ENCODE measurements around the gene EN2.

The EN2 gene

GRCh38 chr7:155422599-155423336, 35.2 kb upstream of the EN2 start:
- TF ChIP-seq SPI1 (IDR thresholded peaks at IDR 0.05; ENCODE audit: borderline replicate concordance, low read depth) (peak; percentile 2; the same call in 1 of the 2 replicates), GABPA (IDR thresholded peaks at IDR 0.05; ENCODE audit: low read depth) (no peak)
- no peak overlapping the region for H3K4me3 ChIP-seq (replicated peaks; ENCODE audit: insufficient read depth, low read length)
- DNase-seq (ENCODE audit: low read depth in 1 of 2, low spot score in 1 of 2) = no peak
- H3K27me3 ChIP-seq (ENCODE audit: insufficient read depth, poor library complexity, severe bottlenecking) = no peaks in the 10 kb centered on the region
- H3K27ac ChIP-seq (replicated peaks) = no peak overlapping the region

GRCh38 chr7:155423337-155424285, 34.3 kb upstream of the EN2 start:
- DNase-seq (ENCODE audit: low read depth in 1 of 2, low spot score in 1 of 2) = no peak
- Histone ChIP-seq H3K4me3 (replicated peaks; ENCODE audit: insufficient read depth, low read length) (no peak overlapping the region), H3K27ac (replicated peaks) (no peak overlapping the region), H3K27me3 (ENCODE audit: insufficient read depth, poor library complexity, severe bottlenecking) (no peaks in the 10 kb centered on the region)
- TF ChIP-seq SPI1 (IDR thresholded peaks at IDR 0.05; ENCODE audit: borderline replicate concordance, low read depth) = no peak
- no peak for TF ChIP-seq REST (IDR thresholded peaks at IDR 0.05; ENCODE audit: insufficient replicate concordance, low read depth)
- no peak for TF ChIP-seq GABPA (IDR thresholded peaks at IDR 0.05; ENCODE audit: low read depth)
- TF ChIP-seq CTCF (IDR thresholded peaks at IDR 0.05; ENCODE audit: insufficient read depth, low read length) = no peak
- no peak for TF ChIP-seq POLR2AphosphoS5 (IDR thresholded peaks at IDR 0.05; ENCODE audit: low read depth)

- TF ChIP-seq SPI1 (IDR thresholded peaks at IDR 0.05; ENCODE audit: borderline replicate concordance, low read depth) = no peak
- TF ChIP-seq CTCF (IDR thresholded peaks at IDR 0.05; ENCODE audit: insufficient read depth, low read length) = no peak
- TF ChIP-seq GABPA (IDR thresholded peaks at IDR 0.05; ENCODE audit: low read depth) = no peak
- TF ChIP-seq REST (IDR thresholded peaks at IDR 0.05; ENCODE audit: insufficient replicate concordance, low read depth) = no peak
- TF ChIP-seq POLR2AphosphoS5 (IDR thresholded peaks at IDR 0.05; ENCODE audit: low read depth) = no peak
- Histone ChIP-seq H3K4me3 (replicated peaks; ENCODE audit: insufficient read depth, low read length) (no peak overlapping the region), H3K27me3 (ENCODE audit: insufficient read depth, poor library complexity, severe bottlenecking) (no peaks in the 10 kb centered on the region), H3K27ac (replicated peaks) (no peak overlapping the region)
- DNase-seq (ENCODE audit: low read depth in 1 of 2, low spot score in 1 of 2) = no peak
These were observed 33.5 kb upstream of the EN2 start for GRCh38 chr7:155424301-155425010.

- no peak overlapping the region for H3K4me3 ChIP-seq (replicated peaks; ENCODE audit: insufficient read depth, low read length)
- H3K27me3 ChIP-seq (ENCODE audit: insufficient read depth, poor library complexity, severe bottlenecking) = peaks cover 3% of the 10 kb centered on the region
- H3K27ac ChIP-seq (replicated peaks) = no peak overlapping the region
- no peak for TF ChIP-seq SPI1 (IDR thresholded peaks at IDR 0.05; ENCODE audit: borderline replicate concordance, low read depth)
- TF ChIP-seq REST (IDR thresholded peaks at IDR 0.05; ENCODE audit: insufficient replicate concordance, low read depth) = no peak
- TF ChIP-seq CTCF (IDR thresholded peaks at IDR 0.05; ENCODE audit: insufficient read depth, low read length) = no peak
- TF ChIP-seq POLR2AphosphoS5 (IDR thresholded peaks at IDR 0.05; ENCODE audit: low read depth) = no peak
- TF ChIP-seq GABPA (IDR thresholded peaks at IDR 0.05; ENCODE audit: low read depth) = no peak
- DNase-seq (ENCODE audit: low read depth in 1 of 2, low spot score in 1 of 2) = no peak
These were observed 33.0 kb upstream of the EN2 start for GRCh38 chr7:155425011-155425340.
